Measurements from ENCODE around the gene BRICD5.

Gene BRICD5

DNA sequence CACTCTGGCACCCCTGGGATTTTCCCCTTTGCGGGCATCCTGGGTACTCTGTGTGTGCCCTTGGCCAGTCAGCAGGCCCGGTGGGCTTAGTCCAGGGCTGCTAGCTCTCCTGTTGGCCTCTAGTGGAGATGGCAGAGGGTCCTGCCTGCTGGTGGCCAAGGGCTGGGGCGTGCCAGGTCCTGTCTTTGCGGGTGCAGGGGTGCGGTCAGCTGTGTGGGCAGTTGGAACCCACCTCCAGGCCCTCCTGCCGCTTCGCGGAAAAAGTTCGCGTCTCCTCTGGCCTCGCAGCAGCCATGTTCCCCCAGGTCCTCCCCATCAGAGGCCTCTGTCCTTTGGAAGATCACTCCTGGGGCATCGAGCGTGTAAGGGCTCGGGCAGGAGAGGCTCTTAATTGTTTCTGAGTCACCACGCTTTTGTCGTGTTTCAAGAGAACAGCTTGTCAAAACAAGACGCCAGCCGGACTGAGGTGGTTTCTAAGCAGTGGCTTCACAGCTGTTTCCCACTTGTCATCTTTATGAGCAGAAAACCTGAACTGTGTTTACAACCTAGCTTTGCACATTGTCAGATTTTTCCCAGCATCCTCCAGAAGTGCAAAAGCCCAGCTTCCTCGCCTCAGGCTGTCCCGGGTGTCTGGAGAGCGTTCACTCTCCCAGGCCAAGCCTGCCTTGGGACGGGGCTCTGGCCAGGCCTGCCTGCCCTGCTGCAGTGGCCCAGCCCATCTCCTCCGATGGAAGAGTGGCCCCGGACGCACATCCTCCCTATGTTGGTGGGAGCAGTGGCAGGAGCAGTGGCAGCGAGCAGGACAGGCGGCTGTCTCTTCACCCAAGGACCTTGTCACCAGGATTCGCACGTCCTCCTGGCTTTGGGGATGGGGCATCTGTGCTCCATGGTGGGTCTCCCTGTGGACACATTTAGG lies 20.6 kb upstream of the BRICD5 start (continued):
- TF ChIP-seq ZBTB20 (tag by site-specific recombination; IDR thresholded peaks at IDR 0.05) (no peak), ZNF792 (tag by site-specific recombination; IDR thresholded peaks at IDR 0.05) (no peak), GLI4 (tag by site-specific recombination; IDR thresholded peaks at IDR 0.05) (no peak), ZNF157 (tag by site-specific recombination; IDR thresholded peaks at IDR 0.05) (no peak), YY2 (tag by site-specific recombination; IDR thresholded peaks at IDR 0.05) (no peak), FEZF1 (tag by site-specific recombination; IDR thresholded peaks at IDR 0.05) (peak; percentile 51; the same call in 1 of the 2 replicates), GLIS2 (tag by site-specific recombination; IDR thresholded peaks at IDR 0.05) (no peak), ZIC2 (tag by site-specific recombination; IDR thresholded peaks at IDR 0.05) (0 out of 2 replicates have a peak, but pooled peaks have one; percentile 11), ZNF629 (tag by site-specific recombination; IDR thresholded peaks at IDR 0.05) (peak; percentile 42; the same call in 1 of the 2 replicates), ZFHX2 (tag by site-specific recombination; conservative IDR thresholded peaks at IDR 0.05) (no peak), ZNF350 (tag by site-specific recombination; IDR thresholded peaks at IDR 0.05) (no peak), ZNF664 (tag by site-specific recombination; IDR thresholded peaks at IDR 0.05) (no peak), ZNF248 (tag by site-specific recombination; IDR thresholded peaks at IDR 0.05) (no peak), ZBTB17 (tag by site-specific recombination; IDR thresholded peaks at IDR 0.05) (no peak)
- TF ChIP-seq, protein P1, sequence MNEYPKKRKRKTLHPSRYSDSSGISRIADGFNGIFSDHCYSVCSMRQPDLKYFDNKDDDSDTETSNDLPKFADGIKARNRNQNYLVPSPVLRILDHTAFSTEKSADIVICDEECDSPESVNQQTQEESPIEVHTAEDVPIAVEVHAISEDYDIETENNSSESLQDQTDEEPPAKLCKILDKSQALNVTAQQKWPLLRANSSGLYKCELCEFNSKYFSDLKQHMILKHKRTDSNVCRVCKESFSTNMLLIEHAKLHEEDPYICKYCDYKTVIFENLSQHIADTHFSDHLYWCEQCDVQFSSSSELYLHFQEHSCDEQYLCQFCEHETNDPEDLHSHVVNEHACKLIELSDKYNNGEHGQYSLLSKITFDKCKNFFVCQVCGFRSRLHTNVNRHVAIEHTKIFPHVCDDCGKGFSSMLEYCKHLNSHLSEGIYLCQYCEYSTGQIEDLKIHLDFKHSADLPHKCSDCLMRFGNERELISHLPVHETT (tag by site-specific recombination; IDR thresholded peaks at IDR 0.05) = peak; percentile 45; the same call in 1 of the 2 replicates

DNA sequence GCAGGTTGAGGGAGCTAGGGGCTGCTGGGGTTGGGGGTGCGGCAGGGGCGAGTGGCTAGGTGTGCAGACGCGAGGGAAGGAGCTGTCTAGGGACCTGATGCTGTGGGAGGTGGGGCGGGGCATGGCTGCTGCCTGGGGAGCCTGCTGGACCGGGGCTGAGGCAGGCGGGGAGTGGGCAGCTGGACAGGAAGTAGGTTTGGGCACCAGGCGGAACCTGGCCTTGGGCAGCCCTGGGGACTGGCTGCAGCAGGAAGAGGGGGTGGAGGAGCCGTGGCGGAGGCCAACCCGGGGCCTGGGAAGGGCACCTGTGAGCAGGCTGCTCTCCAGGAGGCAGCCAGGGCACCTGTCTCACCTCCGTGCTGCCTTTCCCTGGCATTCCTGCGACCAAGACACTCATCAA lies 19.7 kb upstream of the BRICD5 start:
- Histone ChIP-seq H3K9me3 (ENCODE audit: control insufficient read depth, insufficient read depth, low read depth, low read length) (no peaks in the 10 kb centered on the region), H3K36me3 (ENCODE audit: control insufficient read depth in 2 of 2, insufficient read depth in 1 of 2, low read length in 2 of 2) (peaks cover 0 to 89% of the 10 kb centered on the region in 2 experiments; a peak in 2 of 3 replicates), H3K4me1 (ENCODE audit: control insufficient read depth, insufficient read depth, low read length) (no peaks in the 10 kb centered on the region), H3K27ac (ENCODE audit: extremely low read depth, low read depth, low read length) (no peak overlapping the region), H3K4me3 (ENCODE audit: low read depth, low read length) (no peak overlapping the region)
- peak; percentile 29 for TF ChIP-seq SP2 (tag by site-specific recombination; IDR thresholded peaks at IDR 0.05)
- peak; percentile 62; the same call in 1 of the 2 replicates for TF ChIP-seq EGR2 (tag by site-specific recombination; IDR thresholded peaks at IDR 0.05; ENCODE audit: low read depth)
- peak; percentile 51 for TF ChIP-seq ZFHX2 (tag by site-specific recombination; conservative IDR thresholded peaks at IDR 0.05)
- no peak for TF ChIP-seq ZBTB48 (tag by site-specific recombination; IDR thresholded peaks at IDR 0.05)
- TF ChIP-seq, protein P2, sequence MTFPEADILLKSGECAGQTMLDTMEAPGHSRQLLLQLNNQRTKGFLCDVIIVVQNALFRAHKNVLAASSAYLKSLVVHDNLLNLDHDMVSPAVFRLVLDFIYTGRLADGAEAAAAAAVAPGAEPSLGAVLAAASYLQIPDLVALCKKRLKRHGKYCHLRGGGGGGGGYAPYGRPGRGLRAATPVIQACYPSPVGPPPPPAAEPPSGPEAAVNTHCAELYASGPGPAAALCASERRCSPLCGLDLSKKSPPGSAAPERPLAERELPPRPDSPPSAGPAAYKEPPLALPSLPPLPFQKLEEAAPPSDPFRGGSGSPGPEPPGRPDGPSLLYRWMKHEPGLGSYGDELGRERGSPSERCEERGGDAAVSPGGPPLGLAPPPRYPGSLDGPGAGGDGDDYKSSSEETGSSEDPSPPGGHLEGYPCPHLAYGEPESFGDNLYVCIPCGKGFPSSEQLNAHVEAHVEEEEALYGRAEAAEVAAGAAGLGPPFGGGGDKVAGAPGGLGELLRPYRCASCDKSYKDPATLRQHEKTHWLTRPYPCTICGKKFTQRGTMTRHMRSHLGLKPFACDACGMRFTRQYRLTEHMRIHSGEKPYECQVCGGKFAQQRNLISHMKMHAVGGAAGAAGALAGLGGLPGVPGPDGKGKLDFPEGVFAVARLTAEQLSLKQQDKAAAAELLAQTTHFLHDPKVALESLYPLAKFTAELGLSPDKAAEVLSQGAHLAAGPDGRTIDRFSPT (tag by site-specific recombination; IDR thresholded peaks at IDR 0.05) = no peak
- CTCF ChIA-PET = interaction anchor here (0.6 kb wide), 1 partner anchor 16 kb away, joined by 7 read pairs; the partner anchor contains the start of gene PGP
- POLR2A ChIA-PET = interaction anchor here (0.7 to 1.1 kb wide), 3 partner anchors 81 to 271 kb away, joined by 3 to 5 read pairs (median 3); partner anchors contain the start of gene TEDC2
